Gastroesophageal sphincter (tissue), 4 donors: ENCODE measurements around the gene RAB14. TPM values are rescaled to one million over a fixed set of nuclear protein-coding genes. Genes with fewer than 3 reads are reported as not detected.

Experiments used
- ATAC-seq: fragments of 150-250 bp; one replicate; pipeline ENCODE4 v1.9.1; 2016; ENCODE audit warnings: mild to moderate bottlenecking, moderate library complexity
- H3K27ac ChIP-seq, 4 donors: fragments of 200-600 bp; sonication (generic) in 3 of 4; 1 replicate in 3 of 4; 2 replicates in 1 of 4; pipeline ENCODE4 v1.5.1; 2016 to 2019
- H3K27me3 ChIP-seq: fragments of 200-600 bp; sonication (generic); one replicate; pipeline ENCODE4 v1.5.1; 2019
- H3K36me3 ChIP-seq, 2 donors: fragments of 200-600 bp; sonication (generic); one replicate each; pipeline ENCODE4 v1.5.1; 2019; ENCODE audit warnings: control low read depth in 1 of 2
- H3K4me1 ChIP-seq, 3 donors: fragments of 200-600 bp; sonication (generic); 1 replicate in 2 of 3; 2 replicates in 1 of 3; pipeline ENCODE4 v1.5.1; 2016 to 2019; ENCODE audit warnings: control low read depth in 2 of 3
- H3K4me3 ChIP-seq, 2 donors: fragments of 200-600 bp; sonication (generic); one replicate each; pipeline ENCODE4 v1.5.1; 2019; ENCODE audit warnings: mild to moderate bottlenecking in 1 of 2, moderate library complexity in 1 of 2
- H3K9me3 ChIP-seq, 3 donors: fragments of 200-600 bp; sonication (generic); one replicate each; pipeline ENCODE4 v1.5.1; 2017 to 2019; ENCODE audit warnings: control low read depth in 2 of 3
- CTCF ChIP-seq, 4 experiments: fragments of 200-600 bp in 2 of 4; fragments of 450-650 bp in 2 of 4; sonication (generic) in 1 of 4; IDR thresholded peaks; one replicate each; pipeline ENCODE4 v1.5.1; 2017 to 2019; ENCODE audit warnings: antibody characterized with exemption in 4 of 4, mild to moderate bottlenecking in 2 of 4, moderate library complexity in 2 of 4
- EP300 ChIP-seq: sonication (generic); formaldehyde crosslinking; IDR thresholded peaks from one replicate; pipeline ENCODE4 v1.6.1; 2017; ENCODE audit warnings: antibody characterized with exemption, mild to moderate bottlenecking
- POLR2A ChIP-seq, 2 donors: fragments of 450-650 bp; IDR thresholded peaks; one replicate each; pipeline ENCODE4 v1.6.1; 2017; ENCODE audit warnings: antibody characterized with exemption in 2 of 2, mild to moderate bottlenecking in 2 of 2, moderate library complexity in 1 of 2
- POLR2AphosphoS5 ChIP-seq: sonication (generic); formaldehyde crosslinking; IDR thresholded peaks from one replicate; pipeline ENCODE4 v1.6.1; 2017; ENCODE audit warnings: antibody characterized with exemption
- WGBS, 2 donors: methylation state at CpG; one replicate each; pipeline ENCODE4 v1.1.5; 2018; ENCODE audit warnings: low coverage in 1 of 2; 5-methylcytosine and 5-hydroxymethylcytosine counted together
- total RNA-seq, 4 donors: library from RNA; depleted of rRNA; stranded (reverse); fragments of >200 nt; gene quantifications; one replicate each; pipeline ENCODE4 v1.1.0, GENCODE V29; 2016

The RAB14 gene
- total RNA-seq, 4 donors from 2014 or later = 29.7 to 40.2 (median 31.4) TPM

DNA sequence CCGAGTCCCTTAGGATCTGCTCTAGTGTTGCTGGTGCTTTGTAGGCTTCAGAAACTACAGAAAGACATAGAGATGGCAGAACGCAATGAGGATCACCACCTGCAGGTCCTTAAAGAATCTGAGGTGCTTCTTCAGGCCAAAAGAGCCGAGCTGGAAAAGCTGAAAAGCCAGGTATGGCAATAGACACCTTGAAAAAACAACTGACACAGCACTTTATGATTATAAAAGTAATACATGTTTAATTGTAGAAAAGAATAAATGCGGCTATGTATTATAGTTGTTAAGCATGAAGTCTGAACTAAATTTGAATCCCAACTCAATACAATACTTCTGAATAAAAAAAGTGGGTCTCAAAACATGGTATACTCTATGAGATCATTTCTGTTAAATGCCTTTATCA is 43.7 kb downstream of the RAB14 start:
- no peak for ATAC-seq
- H3K36me3 ChIP-seq = peaks cover 3 to 89% of the 10 kb centered on the region in 2 donors
- no peaks in the 10 kb centered on the region for H3K4me1 ChIP-seq
- H3K4me3 ChIP-seq = no peak overlapping the region
- no peaks in the 10 kb centered on the region for H3K9me3 ChIP-seq
- no peaks in the 10 kb centered on the region for H3K27me3 ChIP-seq
- 93 to 94% methylated on average over 3 to 4 of the region's 4 CpGs for WGBS, 2 donors
- TF ChIP-seq POLR2A (IDR thresholded peaks at IDR 0.05) = no peak
- TF ChIP-seq POLR2AphosphoS5 = no peak
- no peak for TF ChIP-seq CTCF (IDR thresholded peaks at IDR 0.05)
- TF ChIP-seq EP300 = no peak
- no peak overlapping the region for H3K27ac ChIP-seq

DNA sequence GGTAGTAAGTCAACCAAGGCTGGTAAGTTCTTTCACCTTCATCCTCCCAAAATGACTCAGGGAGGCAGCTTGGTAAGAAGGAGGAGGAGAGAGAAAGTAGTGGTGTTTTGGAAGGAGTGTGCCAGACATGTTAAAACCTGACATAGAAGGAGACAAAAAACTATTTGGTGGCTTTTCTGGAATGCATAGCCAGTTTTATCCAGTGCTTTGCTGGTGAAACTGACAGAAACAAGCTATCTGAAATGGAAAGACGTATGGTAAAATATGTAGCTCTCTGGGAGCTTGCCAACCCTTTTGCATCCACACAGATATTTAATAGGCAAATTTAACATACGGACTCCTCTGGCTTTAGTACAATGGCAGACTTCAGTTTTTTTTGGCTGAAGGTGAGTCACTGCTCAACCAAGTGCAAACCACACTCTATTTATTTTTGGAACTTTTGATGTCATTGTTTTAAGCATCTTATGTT is 45.4 kb downstream of the RAB14 start:
- H3K27me3 ChIP-seq = no peaks in the 10 kb centered on the region
- no peak for TF ChIP-seq POLR2AphosphoS5
- no peak for ATAC-seq
- H3K9me3 ChIP-seq = no peaks in the 10 kb centered on the region
- H3K4me3 ChIP-seq = no peak overlapping the region
- H3K36me3 ChIP-seq = peaks cover 3 to 83% of the 10 kb centered on the region in 2 donors
- 34 to 39% methylated on average over 2 of the region's 2 CpGs for WGBS, 2 donors
- H3K27ac ChIP-seq = no peak overlapping the region
- H3K4me1 ChIP-seq = no peaks in the 10 kb centered on the region

- Histone ChIP-seq H3K27me3 (no peaks in the 10 kb centered on the region), H3K27ac (no peak overlapping the region), H3K4me1 (no peaks in the 10 kb centered on the region), H3K36me3 (peaks cover 3 to 79% of the 10 kb centered on the region in 2 donors), H3K9me3 (no peaks in the 10 kb centered on the region), H3K4me3 (no peak overlapping the region)
- TF ChIP-seq POLR2AphosphoS5 (no peak), POLR2A (IDR thresholded peaks at IDR 0.05) (no peak), EP300 (no peak), CTCF (IDR thresholded peaks at IDR 0.05) (no peak)
- ATAC-seq = no peak
- WGBS, 2 donors = 93 to 100% methylated on average over 4 to 6 of the region's 6 CpGs
Measured at GRCh38 chr9:121154782-121155181, 46.9 kb downstream of the RAB14 start.

DNA sequence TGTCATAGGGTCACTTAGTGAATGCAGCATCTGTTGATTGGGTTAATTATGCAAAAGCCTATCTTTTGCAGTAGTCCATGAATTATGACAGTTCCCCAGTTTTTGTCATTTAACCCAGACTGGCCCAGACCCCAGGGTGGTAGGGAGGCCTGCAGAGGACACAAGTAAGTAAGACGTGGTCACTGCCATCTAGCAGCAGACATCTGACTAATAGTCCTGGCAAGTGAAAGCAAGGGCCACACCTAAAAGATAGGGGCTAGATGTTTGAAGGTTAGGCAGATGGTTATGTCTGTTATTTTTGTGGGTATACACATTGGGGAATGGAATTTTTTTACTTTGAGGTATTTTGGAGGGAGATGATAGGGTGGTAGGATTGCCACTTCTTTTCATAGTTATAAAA is 48.0 kb downstream of the RAB14 start:
- Histone ChIP-seq H3K27ac (no peak overlapping the region), H3K4me1 (no peaks in the 10 kb centered on the region), H3K4me3 (no peak overlapping the region), H3K9me3 (no peaks in the 10 kb centered on the region), H3K36me3 (peaks cover 3 to 79% of the 10 kb centered on the region in 2 donors), H3K27me3 (no peaks in the 10 kb centered on the region)
- WGBS, 2 donors = 60 to 75% methylated on average over 1 of the region's 1 CpG
- no peak for ATAC-seq
- TF ChIP-seq POLR2A (IDR thresholded peaks at IDR 0.05) = no peak
- TF ChIP-seq POLR2AphosphoS5 = no peak
- no peak for TF ChIP-seq EP300
- no peak for TF ChIP-seq CTCF (IDR thresholded peaks at IDR 0.05)

- H3K9me3 ChIP-seq = no peaks in the 10 kb centered on the region
- H3K36me3 ChIP-seq = peaks cover 0 to 86% of the 10 kb centered on the region in 2 donors
- TF ChIP-seq EP300 (no peak), CTCF (IDR thresholded peaks at IDR 0.05) (no peak), POLR2A (IDR thresholded peaks at IDR 0.05) (no peak), POLR2AphosphoS5 (no peak)
- no peak for ATAC-seq
- H3K27me3 ChIP-seq = no peaks in the 10 kb centered on the region
- H3K4me3 ChIP-seq = no peak overlapping the region
- H3K4me1 ChIP-seq = no peaks in the 10 kb centered on the region
- WGBS, 2 donors = 43 to 80% methylated on average over 1 of the region's 2 CpGs
- no peak overlapping the region for H3K27ac ChIP-seq
Measured at GRCh38 chr9:121150188-121150587, 51.5 kb downstream of the RAB14 start.
